CD14-positive monocyte (primary cell): Measurements from ENCODE around the gene PRODH2. TPM values are rescaled to one million over a fixed set of nuclear protein-coding genes. Genes with fewer than 3 reads are reported as not detected.

Experiments used
- DNase-seq, 3 donors: peaks; one replicate each; pipeline ENCODE4 v3.0.0-alpha.2; 2011 to 2022
- H2AFZ ChIP-seq: 2 replicates; pipeline ENCODE4 v1.6.0; 2012; ENCODE audit warnings: mild to moderate bottlenecking, low read depth, low read length, inconsistent platforms; ENCODE audit not compliant: insufficient read depth, poor library complexity, severe bottlenecking
- H3K27ac ChIP-seq, 2 donors: 1 replicate in 1 of 2; 2 replicates in 1 of 2; pipeline ENCODE4 v1.5.1; 2012 to 2013; ENCODE audit warnings: low read length in 2 of 2, control low read depth in 1 of 2, inconsistent platforms in 1 of 2, low read depth in 1 of 2, mild to moderate bottlenecking in 1 of 2
- H3K27me3 ChIP-seq, 2 donors: one replicate each; pipeline versions ENCODE4 v1.6.0 to v1.6.1; 2011 to 2013; ENCODE audit warnings: low read length in 2 of 2; ENCODE audit not compliant: control insufficient read depth in 2 of 2, insufficient read depth in 2 of 2
- H3K36me3 ChIP-seq, 2 donors: replicated peaks in 1 of 2; 1 replicate in 1 of 2; 2 replicates in 1 of 2; pipeline versions ENCODE4 v1.5.1 to v1.6.1; 2012 to 2013; ENCODE audit warnings: low read length in 2 of 2, control low read depth in 1 of 2, inconsistent platforms in 1 of 2, mild to moderate bottlenecking in 1 of 2; ENCODE audit not compliant: insufficient read depth in 2 of 2, control insufficient read depth in 1 of 2
- H3K4me1 ChIP-seq, 2 donors: 1 replicate in 1 of 2; 2 replicates in 1 of 2; pipeline versions ENCODE4 v1.5.1 to v1.6.1; 2012 to 2013; ENCODE audit warnings: low read length in 2 of 2, control low read depth in 1 of 2, inconsistent platforms in 1 of 2, mild to moderate bottlenecking in 1 of 2, moderate library complexity in 1 of 2; ENCODE audit not compliant: insufficient read depth in 2 of 2, control insufficient read depth in 1 of 2
- H3K4me2 ChIP-seq: replicated peaks from 2 replicates; pipeline ENCODE3; 2012; ENCODE audit warnings: low read length, moderate library complexity, mild to moderate bottlenecking; ENCODE audit not compliant: poor library complexity, severe bottlenecking; ENCODE audit errors: extremely low read depth
- H3K4me3 ChIP-seq, 3 experiments: fragments of 200-600 bp in 1 of 3; sonication (generic) in 1 of 3; replicated peaks in 1 of 3; 1 replicate in 2 of 3; 2 replicates in 1 of 3; pipeline ENCODE4 v1.5.1; 2011 to 2013; ENCODE audit warnings: low read length in 3 of 3, mild to moderate bottlenecking in 3 of 3, control low read depth in 2 of 3, low read depth in 2 of 3, inconsistent platforms in 1 of 3, moderate library complexity in 1 of 3
- H3K79me2 ChIP-seq: 2 replicates; pipeline ENCODE4 v1.6.0; 2012; ENCODE audit warnings: mild to moderate bottlenecking, control low read depth, inconsistent platforms, low read length, moderate library complexity; ENCODE audit not compliant: insufficient read depth
- H3K9ac ChIP-seq: 2 replicates; pipeline ENCODE4 v1.6.0; 2017; ENCODE audit warnings: low read length, mild to moderate bottlenecking; ENCODE audit not compliant: insufficient read depth, poor library complexity, severe bottlenecking
- H3K9me3 ChIP-seq, 2 donors: replicated peaks in 1 of 2; 1 replicate in 1 of 2; 2 replicates in 1 of 2; pipeline versions ENCODE4 v1.5.1 to v1.6.1; 2012 to 2013; ENCODE audit warnings: low read length in 2 of 2, control low read depth in 1 of 2; ENCODE audit not compliant: control insufficient read depth in 1 of 2, insufficient read depth in 1 of 2
- H4K20me1 ChIP-seq: 2 replicates; pipeline ENCODE4 v1.6.0; 2012; ENCODE audit warnings: mild to moderate bottlenecking, low read length, control low read depth, moderate library complexity; ENCODE audit not compliant: insufficient read depth
- H3K27ac Mint-ChIP-seq, 7 donors: one replicate each; pipeline ENCODE4 v1.8.0; 2020; ENCODE audit warnings: mild to moderate bottlenecking in 7 of 7, mixed read lengths in 7 of 7, moderate library complexity in 6 of 7, inconsistent platforms in 2 of 7
- H3K27me3 Mint-ChIP-seq, 3 donors: one replicate each; pipeline ENCODE4 v1.8.0; 2021 to 2022; ENCODE audit warnings: low read depth in 3 of 3, mild to moderate bottlenecking in 3 of 3, mixed read lengths in 3 of 3, moderate library complexity in 3 of 3, inconsistent platforms in 1 of 3
- H3K36me3 Mint-ChIP-seq, 2 donors: one replicate each; pipeline ENCODE4 v1.8.0; 2020; ENCODE audit warnings: mixed read lengths in 2 of 2, inconsistent platforms in 1 of 2, mild to moderate bottlenecking in 1 of 2
- H3K4me1 Mint-ChIP-seq: one replicate; pipeline ENCODE4 v1.8.0; 2020; ENCODE audit warnings: mild to moderate bottlenecking, mixed read lengths
- H3K4me3 Mint-ChIP-seq, 2 donors: one replicate each; pipeline ENCODE4 v1.8.0; 2020; ENCODE audit warnings: mild to moderate bottlenecking in 2 of 2, mixed read lengths in 2 of 2, moderate library complexity in 1 of 2
- H3K9me3 Mint-ChIP-seq, 7 donors: one replicate each; pipeline ENCODE4 v1.8.0; 2020 to 2022; ENCODE audit warnings: mixed read lengths in 7 of 7, mild to moderate bottlenecking in 6 of 7, moderate library complexity in 6 of 7, inconsistent platforms in 2 of 7
- CTCF ChIP-seq: fragments of 200-600 bp; IDR thresholded peaks from one replicate; pipeline ENCODE4 v1.8.0; 2022; ENCODE audit warnings: antibody characterized with exemption, mild to moderate bottlenecking
- WGBS: methylation state at CpG from one replicate; pipeline ENCODE4 v1.1.5; 2013; ENCODE audit warnings: missing lambda C conversion rate; ENCODE audit not compliant: insufficient coverage; 5-methylcytosine and 5-hydroxymethylcytosine counted together
- intact Hi-C, 2 donors: fragments of 100-400 bp; cut with micrococcal nuclease; formaldehyde crosslinking; loops; one replicate each; pipeline versions ENCODE4 v1.15.0 to v1.15.1; 2023
- polyA plus RNA-seq, 3 donors: library from polyadenylated mRNA; depleted of rRNA in 1 of 3; unstranded in 2 of 3; stranded (reverse) in 1 of 3; fragments of 300-500 nt in 2 of 3; fragments of >200 nt in 1 of 3; fragmentation: Illumina TruSeq in 2 of 3; gene quantifications; 1 replicate in 2 of 3; 2 replicates in 1 of 3; pipeline ENCODE4 v1.2.3, GENCODE V29; 2012 to 2021

The PRODH2 gene
- polyA plus RNA-seq, 3 donors, result not detected

- Histone ChIP-seq H3K79me2 (peaks cover 20% of the 10 kb centered on the region), H3K4me3 (no peak overlapping the region), H4K20me1 (no peaks in the 10 kb centered on the region), H3K27me3 (no peaks in the 10 kb centered on the region), H3K27ac (no peak overlapping the region), H3K9ac (no peak overlapping the region), H3K4me2 (no peak overlapping the region), H3K9me3 (no peaks in the 10 kb centered on the region), H3K36me3 (peaks cover 22 to 29% of the 10 kb centered on the region in 2 donors), H3K4me1 (peaks cover 14 to 19% of the 10 kb centered on the region in 2 donors), H2AFZ (no peak overlapping the region)
- H3K27me3 Mint-ChIP-seq, result peaks cover 0 to 5% (median 4%) of the 10 kb centered on the region in 3 donors
- DNase-seq, result no peak
- WGBS, result 81% methylated on average over 6 of the region's 7 CpGs
- peaks cover 25 to 42% of the 10 kb centered on the region in 2 donors for H3K36me3 Mint-ChIP-seq
- no peak overlapping the region for H3K27ac Mint-ChIP-seq
- H3K9me3 Mint-ChIP-seq, result no peaks in the 10 kb centered on the region
- peaks cover 23% of the 10 kb centered on the region for H3K4me1 Mint-ChIP-seq
- H3K4me3 Mint-ChIP-seq, result no peak overlapping the region
- intact Hi-C loops, result loop anchor here in 1 of 2 donors (5.0 to 10.0 kb wide), 3 partner anchors 36 to 277 kb away; partner anchors contain the start of genes IGFLR1, THAP8 and WDR62
- no peak for TF ChIP-seq CTCF
Observed at GRCh38 chr19:35777961-35778360, 34.7 kb downstream of the PRODH2 start.

GRCh38 chr19:35777086-35777841, 35.4 kb downstream of the PRODH2 start:
- Histone ChIP-seq H4K20me1 (no peaks in the 10 kb centered on the region), H3K27me3 (no peaks in the 10 kb centered on the region), H3K27ac (no peak overlapping the region), H3K9ac (no peak overlapping the region), H3K79me2 (peaks cover 20% of the 10 kb centered on the region), H3K4me1 (peaks cover 14 to 19% of the 10 kb centered on the region in 2 donors), H3K9me3 (no peaks in the 10 kb centered on the region), H3K36me3 (peaks cover 16 to 22% of the 10 kb centered on the region in 2 donors), H3K4me3 (no peak overlapping the region), H3K4me2 (no peak overlapping the region), H2AFZ (no peak overlapping the region)
- no peak for DNase-seq
- H3K4me1 Mint-ChIP-seq, result peaks cover 23% of the 10 kb centered on the region
- H3K27me3 Mint-ChIP-seq, result peaks cover 0 to 5% (median 4%) of the 10 kb centered on the region in 3 donors
- TF ChIP-seq CTCF, result no peak
- no peak overlapping the region for H3K27ac Mint-ChIP-seq
- H3K36me3 Mint-ChIP-seq, result peaks cover 19 to 35% of the 10 kb centered on the region in 2 donors
- intact Hi-C loops, result loop anchor here in 1 of 2 donors (5.0 to 10.0 kb wide), 3 partner anchors 35 to 278 kb away; partner anchors contain the start of genes IGFLR1, THAP8 and WDR62
- WGBS, result 91% methylated on average over 14 of the region's 19 CpGs
- no peak overlapping the region for H3K4me3 Mint-ChIP-seq
- no peaks in the 10 kb centered on the region for H3K9me3 Mint-ChIP-seq
